HG03571 (cell line): ENCODE measurements around the gene NXNL2.

Source experiments
- ATAC-seq: cut with Tn5 transposase; IDR thresholded peaks from one replicate; pipeline ENCODE4 v1.9.1; 2021; ENCODE audit not compliant: unreplicated experiment

The NXNL2 gene

DNA sequence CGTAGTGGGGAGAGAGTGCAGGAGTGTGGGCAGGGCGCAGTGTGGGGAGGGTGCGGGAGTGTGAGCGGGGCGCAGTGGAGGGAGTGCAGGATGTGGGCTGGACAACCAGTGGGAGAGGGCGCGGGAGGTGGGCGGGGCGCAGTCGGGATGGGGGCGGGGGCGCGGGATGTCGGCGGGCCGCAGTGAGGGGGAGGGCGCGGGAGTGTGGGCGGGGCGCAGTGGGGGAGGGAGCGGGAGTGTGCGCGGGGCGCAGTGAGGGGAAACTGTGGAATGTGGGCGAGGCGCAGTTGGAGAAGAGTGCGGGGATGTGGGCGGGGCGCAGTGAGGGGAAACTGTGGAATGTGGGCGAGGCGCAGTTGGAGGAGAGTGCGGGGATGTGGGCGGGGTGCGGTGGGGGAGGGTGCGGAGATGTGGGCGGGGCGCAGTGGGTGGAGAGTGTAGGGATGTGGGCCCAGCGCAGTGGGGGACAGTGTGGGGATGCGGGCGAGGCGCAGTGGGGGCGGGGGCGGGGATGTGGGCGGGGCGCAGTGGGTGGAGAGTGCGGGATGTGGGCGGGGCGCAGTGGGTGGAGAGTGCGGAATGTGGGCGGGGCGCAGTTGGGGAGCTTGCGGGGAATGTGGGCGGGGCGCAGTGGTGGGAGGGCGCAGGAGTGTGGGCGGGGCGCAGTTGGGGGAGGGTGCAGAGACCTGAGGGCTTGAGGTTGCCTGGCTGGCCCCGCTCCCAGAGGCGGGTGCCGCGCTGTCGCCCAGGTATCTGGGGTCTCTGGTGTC lies at the start of gene NXNL2:
NXNL2 (plus strand) TSS at position 723 of the 770 bp plus-strand sequence. CDS start 257 bp downstream, outside the sequence.
- ATAC-seq = no peak

- no peak for ATAC-seq
Measured at GRCh38 chr9:88488166-88488565, 46.8 kb upstream of the NXNL2 start.

GRCh38 chr9:88494983-88495721 lies 39.8 kb upstream of the NXNL2 start:
- ATAC-seq = no peak

DNA sequence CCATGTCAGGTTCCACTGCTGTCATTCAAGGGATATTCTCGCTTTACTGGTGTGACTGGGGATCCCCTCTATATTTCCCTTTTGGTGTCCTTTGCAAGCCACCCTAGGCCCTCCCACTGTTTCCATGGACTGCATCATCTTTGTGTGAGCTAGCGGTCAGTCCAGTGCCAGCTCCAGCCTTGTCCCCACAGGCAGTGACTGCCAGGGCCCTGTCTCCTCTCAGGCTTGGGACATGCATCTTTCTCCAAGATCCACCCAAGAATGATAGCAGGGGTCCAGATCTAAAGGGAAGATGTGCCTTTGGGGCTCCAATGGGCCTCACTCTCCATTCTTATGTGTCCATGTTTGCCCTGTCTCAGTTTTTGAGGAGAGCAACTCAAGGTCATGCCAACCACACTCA lies 37.8 kb upstream of the NXNL2 start:
- no peak for ATAC-seq

DNA sequence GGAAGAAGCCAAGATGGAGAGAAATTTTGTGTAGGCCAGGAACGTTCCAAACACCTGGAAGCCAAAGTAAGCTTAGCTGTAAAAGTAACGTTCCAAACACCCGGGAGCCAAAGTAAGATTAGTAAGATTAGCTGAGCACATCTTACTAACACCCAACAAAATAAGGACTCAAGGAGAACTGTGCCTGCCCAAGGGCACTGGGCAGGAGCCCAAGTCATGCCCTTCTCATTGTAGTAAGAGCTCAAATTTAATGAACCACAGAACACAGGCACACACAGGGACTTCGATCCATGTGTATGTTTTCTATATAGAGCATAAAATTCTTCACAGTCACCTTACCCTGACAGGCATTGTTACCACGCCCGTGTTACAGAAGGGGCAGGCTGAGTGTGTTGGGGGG lies 36.1 kb upstream of the NXNL2 start:
- no peak for ATAC-seq

DNA sequence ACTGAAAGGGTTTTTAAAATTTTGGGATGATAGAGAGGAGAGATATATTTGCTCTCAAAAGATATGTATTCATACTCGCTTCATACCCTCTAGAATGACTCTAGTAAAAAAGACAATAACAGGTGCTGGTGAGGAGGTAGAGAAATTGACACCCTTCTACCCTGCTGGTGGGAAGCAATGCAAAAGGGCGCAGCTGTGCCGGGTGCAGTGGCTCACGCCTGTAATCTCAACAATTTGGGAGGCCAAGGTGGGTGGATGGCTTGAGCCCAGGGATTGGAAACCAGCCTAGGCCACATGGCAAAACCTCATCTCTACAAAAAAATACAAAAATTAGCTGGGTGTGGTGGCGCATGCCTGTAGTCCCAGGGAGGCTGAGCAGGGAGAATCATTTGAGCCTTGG lies 33.9 kb upstream of the NXNL2 start:
- no peak for ATAC-seq

DNA sequence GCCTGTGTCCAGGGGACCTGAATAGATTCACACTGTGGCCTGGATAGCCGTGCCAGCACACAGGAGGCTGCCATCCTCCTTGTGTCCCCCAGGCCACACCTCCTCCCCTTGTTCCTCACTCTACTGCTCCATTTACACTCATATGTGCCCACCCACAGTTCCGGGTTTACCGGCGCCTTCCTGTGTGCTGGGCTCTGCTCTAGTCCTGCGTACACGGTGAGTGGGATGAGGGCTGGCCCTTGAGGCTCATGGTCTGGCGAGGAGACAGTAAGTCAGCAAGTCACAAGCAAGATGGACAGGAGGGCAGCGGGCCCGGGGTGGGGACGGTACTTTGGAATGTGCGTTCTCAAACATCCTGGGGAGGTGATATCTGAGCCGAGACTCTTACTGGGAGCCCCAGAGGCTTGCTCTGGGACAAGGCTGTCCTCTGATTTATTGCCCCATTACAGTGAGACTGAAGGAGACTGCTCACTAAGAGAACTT lies 32.4 kb upstream of the NXNL2 start:
- ATAC-seq = no peak

GRCh38 chr9:88503081-88503844 lies 31.7 kb upstream of the NXNL2 start:
- ATAC-seq = no peak

GRCh38 chr9:88503845-88504764 lies 30.9 kb upstream of the NXNL2 start:
- no peak for ATAC-seq

- ATAC-seq = no peak
Measured at GRCh38 chr9:88508326-88508725, 26.7 kb upstream of the NXNL2 start.

DNA sequence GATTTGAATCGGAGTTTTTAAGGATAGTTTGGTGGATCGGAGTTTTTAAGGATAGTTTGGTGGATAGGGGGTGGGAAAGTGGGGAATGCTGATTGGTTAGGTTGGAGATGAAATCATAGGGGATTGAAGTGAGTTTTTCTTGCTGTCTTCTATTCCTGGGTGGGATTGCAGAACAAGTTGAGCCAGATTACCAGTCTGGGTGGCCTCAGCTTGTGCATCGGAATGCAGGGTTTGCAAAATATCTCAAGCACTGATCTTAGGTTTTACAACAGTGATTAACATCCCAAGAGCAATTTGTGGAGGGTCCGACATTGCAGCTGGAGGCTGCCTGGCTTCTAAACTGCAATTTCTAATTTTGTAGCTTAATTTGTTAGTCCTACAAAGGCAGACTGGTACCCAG lies 23.1 kb upstream of the NXNL2 start:
- ATAC-seq = no peak

GRCh38 chr9:88514247-88514646 lies 20.7 kb upstream of the NXNL2 start:
- no peak for ATAC-seq

- no peak for ATAC-seq
Measured at GRCh38 chr9:88521308-88521707, 13.7 kb upstream of the NXNL2 start.

GRCh38 chr9:88522360-88522759 lies 12.6 kb upstream of the NXNL2 start:
- no peak for ATAC-seq

- ATAC-seq = no peak
Measured at GRCh38 chr9:88523056-88523455, 11.9 kb upstream of the NXNL2 start.

GRCh38 chr9:88524911-88525310 lies 10.1 kb upstream of the NXNL2 start:
- no peak for ATAC-seq

DNA sequence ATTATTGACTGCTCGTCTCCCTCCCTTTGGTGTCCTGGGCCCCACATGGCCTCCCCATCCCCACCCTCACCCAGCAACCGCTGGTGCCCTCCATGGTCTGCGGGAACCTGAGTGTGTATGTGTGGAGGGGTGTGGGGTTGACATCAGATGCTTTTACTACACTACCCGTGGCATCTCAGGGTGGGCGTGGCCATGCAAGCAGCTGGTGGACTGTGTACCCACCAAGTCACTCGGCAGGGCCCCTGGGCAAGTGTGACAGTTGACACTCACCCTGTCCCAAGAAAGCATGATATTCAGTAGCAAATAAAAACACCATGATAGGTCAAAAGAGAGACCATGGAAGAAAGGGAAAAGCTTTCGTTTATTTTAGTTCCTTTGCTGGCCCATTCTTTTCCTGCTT lies 7.4 kb upstream of the NXNL2 start:
- ATAC-seq = no peak

DNA sequence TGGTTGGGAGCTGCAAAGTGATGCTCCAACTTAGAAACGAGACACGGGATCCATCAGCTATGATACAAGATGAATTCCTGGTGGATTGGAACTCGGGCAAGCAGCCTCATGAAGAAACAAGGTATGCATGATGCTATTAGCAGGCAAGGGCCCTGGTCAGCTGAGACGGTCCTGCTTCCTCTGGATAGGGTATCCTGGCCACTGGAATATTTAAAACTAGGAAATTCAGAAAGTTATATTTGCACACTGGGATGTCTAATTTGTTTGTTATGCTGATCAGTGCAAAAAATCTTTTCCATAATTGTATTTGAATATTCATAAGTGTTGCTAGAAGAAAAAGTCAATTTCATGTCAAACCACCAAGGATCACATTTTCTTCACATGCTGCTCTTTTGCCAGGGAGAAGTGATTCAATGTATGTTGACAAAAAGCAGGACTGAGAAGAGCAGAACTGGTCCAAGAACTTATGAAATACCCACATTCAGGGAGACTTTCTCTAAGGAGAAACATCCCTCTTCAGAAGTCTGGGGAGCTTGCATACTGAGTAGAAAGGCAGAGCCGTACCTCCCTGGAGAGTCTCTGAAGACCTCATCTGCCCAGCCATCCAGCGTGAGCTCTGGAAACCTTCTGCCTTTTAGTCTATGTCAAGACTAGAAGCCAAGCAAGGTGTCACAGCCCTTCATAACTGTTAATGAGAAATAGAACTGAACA lies 6.7 kb upstream of the NXNL2 start:
- ATAC-seq = no peak

GRCh38 chr9:88529496-88529895 lies 5.5 kb upstream of the NXNL2 start:
- ATAC-seq = no peak

- no peak for ATAC-seq
Measured at GRCh38 chr9:88530051-88530450, 4.9 kb upstream of the NXNL2 start.
